NCI-H748 (cell line): ENCODE data around the gene CLCN7.
A peak's percentile ranks its signal among the peaks of the same experiment; 100 is the strongest.
"Not testable (repeated sequence)": the region's sequence is repeated elsewhere in the genome, so short reads cannot be mapped to it uniquely, and the experiment has no call there.

Experiments
- DNase-seq: peaks from one replicate; lab custom pipeline; 2025; ENCODE audit not compliant: unreplicated experiment; lab: John Stamatoyannopoulos, UW

Gene CLCN7

DNA sequence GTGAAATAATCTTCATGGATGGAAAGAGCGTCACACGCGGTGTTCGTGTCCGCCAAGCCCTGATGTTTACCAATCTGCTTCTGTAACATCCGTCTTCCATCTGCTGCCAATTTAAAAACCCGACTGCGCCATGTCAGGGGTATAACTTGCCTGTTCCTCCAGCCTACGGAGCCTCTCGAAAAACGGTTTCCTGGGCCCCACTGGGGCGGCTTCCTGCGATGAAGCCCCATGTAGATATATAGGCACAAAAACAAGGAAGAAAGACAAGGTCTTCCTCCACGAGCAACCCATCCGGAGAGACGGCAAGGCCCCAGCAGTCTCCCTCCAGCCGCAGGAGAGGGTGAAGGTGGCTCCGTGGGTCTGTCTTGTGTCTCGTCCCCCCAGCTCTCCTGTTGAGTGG, 13.8 kb upstream of the CLCN7 start, which contains the start of gene PTX4:
Gene PTX4 (minus strand): TSS at position 326 of the 400 bp plus-strand sequence. CDS start 35 bp downstream, at position 291.
- DNase-seq = no peak

DNA sequence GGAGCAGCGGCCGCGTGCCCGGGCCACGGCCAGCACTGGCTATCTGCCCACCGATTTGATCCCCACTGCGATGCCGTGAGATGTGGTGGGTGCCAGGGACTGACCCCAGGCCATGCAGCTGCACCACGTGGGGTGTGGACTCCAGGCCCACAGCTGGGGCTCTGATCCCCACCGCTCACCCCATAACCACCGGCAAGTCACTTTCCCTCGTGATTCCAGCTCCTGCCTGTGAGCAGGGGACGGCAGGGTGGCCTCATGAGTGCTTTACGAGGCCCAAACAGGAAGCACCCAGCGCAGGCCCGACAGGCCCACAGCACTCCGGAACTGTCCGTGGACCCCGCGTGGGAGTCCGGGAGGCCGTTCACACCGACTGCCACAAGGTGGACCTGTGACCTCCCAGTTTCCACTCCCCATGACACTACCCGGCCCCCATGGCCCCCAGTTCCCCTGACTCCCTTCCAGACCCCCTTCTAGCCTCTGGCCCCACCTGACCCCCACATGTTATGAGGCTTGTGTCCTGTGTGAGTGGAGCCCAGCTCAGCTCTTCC, 13.3 kb upstream of the CLCN7 start:
- no peak for DNase-seq

DNA sequence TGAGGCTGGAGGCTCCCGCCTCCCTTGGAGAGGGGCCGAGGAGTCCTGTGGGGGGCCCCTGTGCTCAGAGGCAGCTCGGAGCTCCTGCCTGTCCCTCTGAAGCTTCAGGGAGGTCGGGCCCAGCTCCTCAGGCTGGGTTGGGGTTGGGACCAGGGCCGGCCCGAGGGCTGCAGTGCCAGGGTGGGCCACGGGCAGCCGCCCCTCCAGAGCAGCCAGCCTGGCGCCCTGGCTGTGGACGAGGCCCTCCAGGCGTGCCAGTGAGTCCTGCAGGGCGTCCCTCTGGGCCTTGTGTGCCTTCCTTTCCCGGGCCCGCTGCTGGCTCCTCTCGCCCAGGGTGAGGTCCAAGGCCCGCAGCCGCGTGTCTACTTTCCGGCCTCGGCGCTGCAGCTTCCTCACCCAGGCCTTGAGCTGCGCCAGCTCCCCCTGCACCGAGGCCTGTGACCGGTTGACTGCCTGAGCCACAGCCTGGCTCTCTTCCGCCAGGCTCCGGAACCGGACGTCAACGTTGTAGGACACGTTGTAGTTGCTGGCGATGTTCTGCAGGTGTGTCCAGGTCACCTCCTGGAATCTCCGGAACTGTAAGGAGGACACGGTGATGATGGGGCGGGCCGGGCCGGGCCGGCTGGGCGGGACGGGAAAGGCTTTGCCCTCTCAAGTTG, 12.7 kb upstream of the CLCN7 start:
- no peak for DNase-seq

DNA sequence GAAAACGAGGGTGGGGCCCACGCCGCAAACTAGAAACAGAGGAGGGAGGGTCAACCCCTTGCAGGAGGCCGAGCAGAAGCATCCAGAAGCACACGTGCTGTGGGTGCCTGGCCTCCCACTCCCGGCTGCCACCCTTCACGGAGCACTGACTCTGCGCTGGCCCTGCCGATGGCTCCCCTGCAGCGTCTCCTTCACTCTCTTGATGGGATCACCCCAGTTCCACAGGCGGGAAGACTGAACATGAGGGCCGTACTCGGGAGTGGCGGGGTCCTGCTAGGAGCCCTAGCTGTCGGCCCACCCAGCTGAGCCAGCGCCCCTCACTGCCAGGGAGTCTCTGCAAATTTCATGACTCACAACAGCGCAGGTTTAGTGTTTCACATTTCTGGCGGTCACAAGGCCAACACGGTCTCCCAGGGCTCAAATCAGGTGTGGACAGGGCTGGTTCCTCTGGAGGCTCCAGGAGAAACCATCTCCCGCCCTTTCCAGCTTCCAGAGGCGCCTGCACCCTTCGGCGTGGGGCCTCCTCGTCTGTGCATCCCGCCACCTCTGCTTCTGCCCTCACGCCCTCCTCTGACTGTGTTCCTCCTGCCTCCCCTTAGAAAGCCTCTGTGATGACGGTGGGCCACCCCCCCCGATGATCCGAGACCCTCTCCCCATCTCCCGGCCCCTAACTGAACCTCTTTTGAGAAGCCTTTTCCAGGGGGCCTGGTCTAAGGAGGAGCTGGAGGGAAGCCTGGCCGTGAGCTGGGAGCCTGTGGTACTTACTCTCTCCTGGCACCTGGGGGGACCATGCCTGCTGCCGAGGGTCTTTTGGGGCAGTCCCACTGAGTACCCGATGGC, 11.9 kb upstream of the CLCN7 start:
- no peak for DNase-seq

DNA sequence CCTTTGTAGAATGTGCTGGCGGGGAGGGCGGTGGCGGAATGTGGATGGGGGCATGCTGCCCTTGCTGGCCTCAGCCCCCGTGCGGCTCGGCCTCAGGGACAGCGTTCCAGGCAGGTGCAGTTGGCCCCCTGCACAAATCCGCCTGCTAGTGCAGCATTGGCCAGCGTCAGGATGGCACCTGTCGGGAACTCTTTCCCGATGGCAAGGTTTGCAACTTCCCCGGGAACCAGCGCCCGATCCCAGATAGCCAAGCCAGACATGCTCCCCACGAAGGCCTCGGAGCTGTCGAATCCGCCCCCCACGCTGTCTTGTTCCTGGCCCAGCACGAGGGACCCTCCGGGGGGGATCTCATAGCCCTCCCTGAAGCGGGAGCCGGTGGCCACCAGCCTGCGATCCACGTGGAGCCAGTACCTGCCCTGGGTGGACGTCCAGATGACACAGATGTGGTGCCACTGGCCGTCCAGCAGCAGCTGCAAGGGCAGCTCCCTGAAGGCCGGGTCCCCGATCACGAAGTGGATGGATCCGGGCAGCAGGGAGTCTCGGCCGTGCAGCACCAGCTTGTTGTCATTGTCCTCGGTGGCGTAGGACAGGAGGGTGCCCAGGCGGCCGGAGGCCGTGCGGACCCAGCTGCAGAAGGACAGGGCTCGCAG, 11.1 kb upstream of the CLCN7 start:
- no peak for DNase-seq

DNA sequence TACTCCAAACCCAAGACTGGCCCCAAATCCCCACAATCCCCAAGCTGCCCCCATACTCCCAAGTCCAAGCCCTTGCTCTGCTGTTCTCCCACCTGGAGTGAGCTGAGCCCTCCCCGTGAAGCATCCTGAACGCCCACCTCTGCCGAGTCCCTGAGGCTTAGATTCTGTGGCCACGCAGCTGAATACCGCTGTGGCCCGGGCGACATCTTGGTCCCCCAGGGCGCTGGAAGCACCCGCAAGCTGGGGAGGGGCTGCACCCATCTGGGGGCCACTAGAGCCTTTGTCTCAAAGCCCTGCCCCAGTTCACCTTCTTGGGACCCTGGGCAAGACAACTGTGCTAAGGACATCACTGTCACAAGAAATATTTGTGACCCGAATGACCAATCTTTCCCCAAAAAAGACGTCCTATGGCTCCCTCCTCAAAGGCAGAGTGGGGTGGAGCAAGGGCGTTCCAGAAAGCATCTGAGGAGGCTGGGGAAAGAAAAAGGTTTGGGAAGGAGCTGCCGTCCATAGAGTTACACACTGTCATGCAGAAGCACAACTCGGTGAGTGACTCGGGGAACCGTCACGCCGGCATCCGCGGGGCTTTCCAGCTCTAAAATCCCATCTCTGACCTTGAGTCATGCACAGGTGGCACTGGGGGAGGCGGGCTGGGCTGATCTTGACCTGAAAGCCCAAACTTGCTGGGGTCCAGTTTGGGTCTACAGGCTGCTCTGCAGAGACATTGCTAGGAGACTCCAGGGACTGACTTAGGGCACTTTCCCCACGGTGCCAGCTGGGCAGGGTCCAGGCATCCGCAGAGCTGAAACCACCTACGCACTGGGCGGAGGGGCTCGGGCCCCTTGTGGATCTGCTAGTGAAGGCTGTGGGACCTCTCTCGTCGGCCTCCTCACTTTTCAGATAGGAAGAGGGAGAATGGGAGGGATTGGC, 7.3 kb upstream of the CLCN7 start:
- DNase-seq = no peak

DNA sequence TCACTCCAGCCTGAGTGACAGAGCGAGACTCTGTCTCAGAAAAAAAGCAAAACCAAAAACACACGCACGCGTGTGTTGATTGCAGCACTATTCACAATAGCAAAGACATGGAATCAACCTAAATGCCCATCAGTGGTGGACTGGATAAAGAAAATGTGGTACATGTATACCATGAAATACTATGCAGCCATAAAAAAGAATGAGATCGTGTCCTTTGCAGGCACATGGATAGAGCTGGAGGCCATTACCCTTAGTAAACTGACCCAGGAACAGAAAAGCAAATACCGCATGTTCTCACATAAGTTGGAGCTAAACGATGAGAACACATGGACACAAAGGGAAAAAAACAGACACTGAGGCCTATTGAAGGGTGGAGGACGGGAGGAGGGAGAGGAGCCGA, 4.1 kb upstream of the CLCN7 start:
- not testable (repeated sequence) for DNase-seq

DNA sequence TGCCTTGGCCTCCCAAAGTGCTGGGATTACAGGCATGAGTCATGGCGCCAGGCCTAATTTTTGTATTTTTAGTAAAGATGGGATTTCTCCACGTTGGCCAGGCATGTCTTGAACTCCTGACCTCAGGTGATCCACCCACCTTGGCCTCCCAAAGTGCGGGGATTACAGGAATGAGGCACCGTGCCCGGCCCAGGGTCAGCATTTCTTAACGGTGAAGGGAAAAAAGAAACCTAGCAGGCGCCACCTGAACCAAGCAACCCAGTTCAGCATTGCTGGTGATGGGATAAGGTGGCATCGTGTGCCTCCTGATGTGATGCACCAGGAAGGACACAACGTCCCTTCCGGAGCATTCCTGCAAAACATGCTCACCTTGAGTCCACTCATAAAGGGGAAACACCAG, 2.2 kb upstream of the CLCN7 start:
- DNase-seq = no peak

DNA sequence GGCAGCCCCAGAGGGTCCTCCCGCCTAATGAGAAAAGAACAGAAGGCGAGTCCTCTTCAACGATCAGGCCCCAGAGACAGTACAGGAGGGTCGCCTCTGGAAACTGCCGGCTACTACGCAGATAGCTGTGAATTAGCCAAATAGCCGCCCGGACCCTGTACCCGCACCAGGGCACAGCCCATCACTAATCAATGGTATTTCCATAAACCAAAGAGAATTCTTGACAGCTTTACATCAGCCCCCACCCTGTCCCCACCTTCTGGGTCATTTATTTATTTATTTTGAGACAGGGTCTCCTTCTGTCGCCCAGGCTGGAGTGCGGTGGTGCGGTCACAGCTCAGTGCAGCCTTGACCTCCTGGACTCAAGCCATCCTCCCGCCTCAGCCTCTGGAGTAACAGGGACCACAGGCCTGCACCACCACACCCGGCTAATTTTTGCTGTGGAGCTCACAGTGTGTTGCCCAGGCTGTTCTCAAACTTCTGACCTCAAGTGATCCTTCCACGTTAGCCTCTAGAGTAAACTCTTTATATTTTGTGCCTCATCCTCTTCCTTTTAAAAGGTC, 805 bp upstream of the CLCN7 start:
- DNase-seq = no peak

DNA sequence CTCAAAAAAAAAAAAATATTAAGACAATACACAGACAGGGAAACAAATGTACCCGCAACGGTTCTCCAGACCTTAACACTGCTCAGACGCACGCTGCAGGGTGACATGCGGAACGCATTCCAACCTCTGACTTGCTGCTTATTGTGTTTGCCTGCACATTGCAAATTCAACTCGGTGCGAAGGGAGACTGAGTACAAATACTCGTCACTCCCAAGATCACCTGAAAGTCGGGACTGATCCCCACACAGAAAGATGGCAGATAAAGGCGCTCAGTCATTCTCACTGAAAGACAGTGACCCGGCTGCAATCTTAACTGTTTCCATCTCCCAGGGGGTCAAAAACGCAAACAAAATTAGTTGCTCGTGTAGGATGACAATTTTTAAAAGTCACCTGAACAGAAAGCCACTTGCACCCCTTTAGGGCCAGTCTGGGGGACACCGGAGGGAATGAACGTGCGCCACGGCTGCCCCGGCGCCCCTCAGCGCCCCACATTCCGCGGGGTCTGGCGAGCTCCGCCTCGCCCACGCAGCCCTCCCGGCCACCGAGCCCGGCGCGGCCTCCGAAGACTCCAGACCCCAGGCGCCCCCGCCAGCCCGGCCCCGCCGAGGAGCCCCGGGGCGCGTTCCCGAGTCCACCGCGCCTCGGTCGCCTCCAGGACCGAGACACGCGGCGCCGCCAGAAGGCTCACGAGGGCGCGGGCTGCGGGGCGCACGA, 589 bp downstream of the CLCN7 start:
- DNase-seq = peak; percentile 22

DNA sequence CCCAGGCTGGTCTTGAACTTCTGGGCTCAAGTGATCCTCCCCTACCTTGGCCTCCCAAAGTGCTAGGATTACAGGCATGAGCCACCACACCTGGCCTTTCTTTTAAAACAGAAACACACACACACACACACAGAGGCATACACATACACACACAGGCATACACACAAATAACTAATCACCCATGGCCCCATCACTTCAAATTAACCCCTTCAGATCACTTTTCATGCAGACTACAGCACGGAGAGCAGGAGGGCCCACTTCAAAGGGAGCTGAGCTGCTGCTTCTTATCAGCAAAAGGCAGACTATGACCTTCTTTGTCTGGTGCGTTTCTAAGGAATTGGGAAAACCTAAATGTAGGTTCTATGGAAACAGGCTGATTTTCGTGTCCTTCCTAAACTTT, 1.9 kb downstream of the CLCN7 start:
- DNase-seq = no peak

DNA sequence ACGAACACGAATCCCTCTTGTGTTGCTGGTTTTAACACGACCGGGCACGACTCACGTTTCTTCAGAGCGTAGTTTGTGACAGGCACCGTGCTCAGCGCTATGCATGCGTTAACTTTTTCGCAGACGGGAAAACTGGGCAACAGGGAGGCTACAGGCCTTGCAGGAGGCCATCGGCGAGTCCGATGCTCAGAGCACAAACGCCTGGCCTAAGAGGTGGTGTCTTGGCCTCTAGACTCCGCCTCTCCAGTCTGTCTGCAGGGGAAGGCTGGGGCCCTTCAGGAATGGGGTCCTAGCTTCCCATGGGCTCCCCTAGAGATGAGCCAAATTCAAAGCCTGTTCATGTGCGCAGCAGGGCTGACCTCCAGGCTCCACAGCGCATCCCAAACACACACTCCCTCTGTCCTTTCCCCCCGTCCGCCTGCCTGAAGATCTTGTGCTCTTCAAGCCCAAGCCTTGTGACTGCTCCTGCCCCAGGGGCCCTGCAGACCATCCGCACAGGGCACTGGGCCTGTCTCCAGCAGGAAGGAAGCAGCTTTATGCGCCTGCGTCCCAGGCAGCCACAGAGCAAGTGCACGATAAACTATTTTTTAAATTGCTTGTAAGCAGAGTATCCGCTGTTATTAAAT, 3.1 kb downstream of the CLCN7 start:
- DNase-seq = no peak

DNA sequence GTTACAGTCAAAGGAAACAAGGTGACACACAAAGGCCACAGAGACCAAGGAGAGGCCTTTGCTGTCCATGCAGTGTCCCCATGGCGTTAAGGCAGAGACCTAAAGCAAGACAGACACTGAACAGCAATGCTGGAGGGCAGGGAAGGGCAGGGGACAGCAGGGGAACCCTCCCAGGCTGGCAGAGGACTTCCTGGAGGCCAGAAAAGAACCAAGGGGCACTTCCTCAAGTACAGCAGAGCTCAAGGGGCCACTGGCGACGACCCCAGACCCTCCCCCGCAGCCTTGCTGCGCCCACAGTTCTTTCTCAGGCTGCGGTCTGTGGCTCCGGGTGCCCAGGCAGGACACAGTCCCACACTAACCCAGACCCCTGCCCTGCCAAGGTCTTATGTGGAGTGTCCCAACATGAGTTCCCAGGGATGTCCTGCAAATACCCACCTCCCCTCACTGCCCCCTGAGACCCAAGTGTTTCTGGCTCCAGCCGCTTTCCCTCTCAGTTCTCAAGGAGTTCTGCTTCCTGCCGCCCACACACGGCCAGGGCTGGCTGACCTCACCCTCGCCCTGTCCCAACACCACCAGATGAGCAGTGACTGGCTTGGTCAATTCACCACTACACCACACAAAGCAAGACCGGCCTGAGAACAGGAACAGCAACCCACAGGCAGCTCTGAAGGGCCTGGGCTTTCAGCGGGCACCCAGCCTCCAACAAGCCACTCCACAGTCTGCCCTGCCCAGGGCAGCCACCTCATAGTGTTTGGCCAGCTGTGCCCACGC, 4.2 kb downstream of the CLCN7 start:
- DNase-seq = no peak

DNA sequence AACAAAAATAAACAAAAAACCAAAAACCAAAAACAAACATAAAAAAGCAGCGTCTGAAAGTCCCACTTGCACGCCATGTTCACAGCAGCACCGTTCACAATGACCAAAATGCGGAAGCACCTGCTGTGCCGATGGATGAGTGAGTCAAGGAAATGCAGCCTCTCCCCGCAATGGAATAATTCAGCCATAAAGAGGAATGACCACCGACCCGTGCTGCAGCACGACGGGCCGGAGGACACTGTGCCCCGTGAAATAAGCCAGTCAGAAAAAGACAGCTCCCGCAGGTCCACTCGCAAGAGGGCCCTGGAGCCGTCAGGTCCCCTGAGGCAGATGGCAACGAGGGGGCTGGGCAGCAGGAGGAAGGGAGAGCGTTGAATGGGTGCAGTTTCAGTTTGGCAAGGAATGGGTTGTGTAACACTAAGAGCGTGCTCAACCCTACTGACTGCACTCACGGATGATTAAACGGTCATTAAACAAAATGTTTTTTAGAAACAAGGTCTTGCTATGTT, 5.1 kb downstream of the CLCN7 start:
- no peak for DNase-seq

DNA sequence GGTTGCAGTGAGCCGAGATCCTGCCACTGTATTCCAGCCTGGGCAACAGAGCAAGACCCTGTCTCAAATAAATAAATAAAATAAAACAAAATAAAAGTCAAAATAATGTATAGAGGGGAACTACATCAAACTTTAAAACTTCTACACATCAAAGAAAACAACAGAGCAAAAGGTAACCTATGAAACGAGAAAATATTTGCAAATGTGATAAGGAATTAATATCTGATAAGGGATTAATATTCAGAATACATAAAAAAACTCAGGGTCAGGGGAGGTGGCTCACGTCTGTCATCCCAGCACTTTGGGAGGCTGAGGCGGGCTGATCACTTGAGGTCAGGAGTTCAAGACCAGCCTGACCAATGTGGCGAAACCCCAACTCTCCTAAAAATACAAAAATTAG, 5.7 kb downstream of the CLCN7 start:
- not testable (repeated sequence) for DNase-seq

DNA sequence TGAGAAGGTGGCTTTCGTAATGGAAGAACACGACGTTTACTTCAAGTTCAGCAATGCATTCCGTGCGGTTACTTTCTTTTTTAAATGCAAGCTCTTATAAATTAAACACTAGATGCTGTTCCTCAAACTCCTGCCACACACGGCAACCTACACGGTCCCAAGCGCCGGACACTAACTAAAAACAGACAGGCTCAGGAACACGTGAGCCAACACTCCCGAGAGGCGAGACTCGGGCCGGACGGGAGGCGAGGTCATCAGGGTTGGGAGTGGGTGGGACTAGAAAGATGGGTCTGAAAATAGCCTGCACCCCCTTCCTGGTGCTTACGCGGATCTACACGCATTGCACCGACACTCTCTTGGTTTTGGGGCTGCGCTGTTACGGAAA, 6.4 kb downstream of the CLCN7 start:
- no peak for DNase-seq

DNA sequence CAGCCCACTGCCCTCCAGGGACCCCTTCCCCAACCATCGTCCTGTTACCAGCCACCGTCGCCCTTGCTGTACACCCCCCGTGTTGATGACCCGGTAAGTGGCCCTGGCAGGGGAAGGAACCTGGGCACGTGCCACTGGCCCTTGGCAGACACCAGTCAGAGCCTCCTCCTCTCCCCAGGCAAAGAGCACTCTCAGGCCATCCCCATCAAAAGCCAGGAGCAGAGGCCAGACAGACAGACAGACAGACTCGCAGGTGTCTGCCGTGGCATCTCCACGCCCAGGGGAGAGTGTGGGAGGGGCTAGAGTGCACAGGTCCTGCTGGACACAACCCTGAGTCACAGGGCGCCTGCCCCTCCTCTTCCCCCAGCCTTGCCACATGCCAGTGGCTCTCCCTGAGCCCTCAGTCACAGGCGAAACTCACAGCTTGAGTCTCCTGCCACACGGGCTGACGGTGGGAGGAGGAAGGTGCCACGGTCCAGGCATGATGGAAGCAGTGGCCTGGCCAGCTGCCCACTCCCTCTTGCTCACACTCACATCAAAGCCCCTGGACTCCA, 7.8 kb downstream of the CLCN7 start:
- DNase-seq = no peak

DNA sequence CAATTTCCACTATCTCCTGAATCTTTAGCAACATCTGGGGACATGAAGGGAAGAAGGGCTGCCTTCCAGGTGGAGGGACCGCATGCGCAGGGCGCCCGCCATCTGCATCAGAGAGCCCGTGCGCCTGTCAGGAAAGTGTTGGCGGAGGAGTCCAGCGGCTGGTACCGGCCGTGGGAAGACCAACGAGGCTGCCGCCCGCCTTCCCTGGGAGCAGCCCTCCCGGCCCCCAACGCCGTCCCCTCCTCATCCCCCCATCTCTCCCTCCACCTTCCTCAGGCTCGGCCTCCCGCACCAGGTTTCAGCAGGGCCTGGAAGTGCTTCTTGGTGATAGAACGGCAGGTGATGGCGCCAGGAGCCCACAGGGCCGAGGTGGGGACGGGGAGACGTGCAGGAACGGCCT, 8.8 kb downstream of the CLCN7 start:
- DNase-seq = no peak
